ENCODE results near the gene UBA1. TPM values are rescaled to one million over a fixed set of nuclear protein-coding genes. Genes with fewer than 3 reads are reported as not detected.

Gene UBA1
- total and polyA plus RNA-seq, 10 of the 15 experiments (the other 5 are each of a cell fraction or from before 2014, with no cell fraction given): 60.4 to 314 (median 216) TPM

DNA sequence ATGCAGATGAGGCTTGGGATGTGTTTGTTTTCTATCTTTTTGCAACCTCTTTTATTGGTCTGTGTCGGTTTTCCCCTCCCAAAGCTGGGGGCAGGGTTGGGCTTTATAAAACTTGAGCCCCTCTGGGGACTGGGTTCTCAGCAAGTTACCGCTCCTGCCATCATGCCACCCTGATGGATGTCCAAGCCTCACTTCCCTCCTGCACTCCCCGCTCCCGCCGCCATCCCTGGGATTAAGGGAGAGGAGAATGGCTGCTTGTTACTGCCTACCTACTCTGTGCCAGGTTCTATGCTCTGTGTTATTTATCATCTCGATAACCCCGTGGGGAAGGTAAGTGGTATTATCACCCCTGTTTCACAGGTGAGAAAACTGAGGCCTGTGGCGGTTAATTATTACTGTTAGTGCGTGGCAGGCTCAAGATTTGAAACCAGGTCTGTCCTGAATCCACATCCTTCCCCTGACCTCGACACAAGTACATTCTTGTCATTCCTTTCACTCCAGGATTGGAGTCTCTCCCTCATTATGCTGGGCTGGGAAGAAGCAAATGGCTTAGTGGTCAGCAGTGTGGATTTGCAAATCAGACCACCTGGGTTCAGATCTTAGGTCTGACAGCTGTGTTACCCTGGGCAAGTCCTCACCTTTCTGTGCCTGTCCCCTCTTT, 4.5 kb downstream of the UBA1 start (continued):
- TF ChIP-seq YBX1 (IDR thresholded peaks at IDR 0.05) (no peak), POLR2A (IDR thresholded peaks at IDR 0.05; ENCODE audit: low read depth, low read length) (no peak)
- TF ChIP-seq, protein P1, sequence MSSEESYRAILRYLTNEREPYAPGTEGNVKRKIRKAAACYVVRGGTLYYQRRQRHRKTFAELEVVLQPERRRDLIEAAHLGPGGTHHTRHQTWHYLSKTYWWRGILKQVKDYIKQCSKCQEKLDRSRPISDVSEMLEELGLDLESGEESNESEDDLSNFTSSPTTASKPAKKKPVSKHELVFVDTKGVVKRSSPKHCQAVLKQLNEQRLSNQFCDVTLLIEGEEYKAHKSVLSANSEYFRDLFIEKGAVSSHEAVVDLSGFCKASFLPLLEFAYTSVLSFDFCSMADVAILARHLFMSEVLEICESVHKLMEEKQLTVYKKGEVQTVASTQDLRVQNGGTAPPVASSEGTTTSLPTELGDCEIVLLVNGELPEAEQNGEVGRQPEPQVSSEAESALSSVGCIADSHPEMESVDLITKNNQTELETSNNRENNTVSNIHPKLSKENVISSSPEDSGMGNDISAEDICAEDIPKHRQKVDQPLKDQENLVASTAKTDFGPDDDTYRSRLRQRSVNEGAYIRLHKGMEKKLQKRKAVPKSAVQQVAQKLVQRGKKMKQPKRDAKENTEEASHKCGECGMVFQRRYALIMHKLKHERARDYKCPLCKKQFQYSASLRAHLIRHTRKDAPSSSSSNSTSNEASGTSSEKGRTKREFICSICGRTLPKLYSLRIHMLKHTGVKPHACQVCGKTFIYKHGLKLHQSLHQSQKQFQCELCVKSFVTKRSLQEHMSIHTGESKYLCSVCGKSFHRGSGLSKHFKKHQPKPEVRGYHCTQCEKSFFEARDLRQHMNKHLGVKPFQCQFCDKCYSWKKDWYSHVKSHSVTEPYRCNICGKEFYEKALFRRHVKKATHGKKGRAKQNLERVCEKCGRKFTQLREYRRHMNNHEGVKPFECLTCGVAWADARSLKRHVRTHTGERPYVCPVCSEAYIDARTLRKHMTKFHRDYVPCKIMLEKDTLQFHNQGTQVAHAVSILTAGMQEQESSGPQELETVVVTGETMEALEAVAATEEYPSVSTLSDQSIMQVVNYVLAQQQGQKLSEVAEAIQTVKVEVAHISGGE (CRISPR knock-in tag; IDR thresholded peaks at IDR 0.05): no peak

DNA sequence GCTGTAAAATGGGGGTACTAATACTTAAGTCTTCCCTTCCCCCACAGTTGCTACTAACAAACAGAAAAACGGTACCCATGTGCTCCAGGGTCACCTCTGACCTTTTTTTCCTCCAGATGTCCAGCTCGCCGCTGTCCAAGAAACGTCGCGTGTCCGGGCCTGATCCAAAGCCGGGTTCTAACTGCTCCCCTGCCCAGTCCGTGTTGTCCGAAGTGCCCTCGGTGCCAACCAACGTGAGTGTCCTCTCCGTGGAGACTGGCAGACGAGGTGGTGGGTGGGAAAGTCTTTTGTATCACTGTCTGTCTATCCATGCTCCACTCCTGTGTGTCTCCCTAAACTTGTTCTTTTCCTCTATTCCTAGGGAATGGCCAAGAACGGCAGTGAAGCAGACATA, 5.1 kb downstream of the UBA1 start:
- Histone ChIP-seq H3K4me2 (ENCODE audit: control insufficient read depth, insufficient read depth) (no peak overlapping the region), H3K79me2 (ENCODE audit: control insufficient read depth, insufficient read depth, low read length) (peaks cover 44% of the 10 kb centered on the region), H3K27ac (ENCODE audit: control insufficient read depth, insufficient read depth) (no peak overlapping the region), H3K27me3 (replicated peaks in 1 of 2; ENCODE audit: control insufficient read depth in 2 of 2, insufficient read depth in 2 of 2, low read length in 1 of 2) (no peaks in the 10 kb centered on the region), H3K36me3 (ENCODE audit: control insufficient read depth in 2 of 2, insufficient read depth in 2 of 2, low read length in 1 of 2) (peaks cover 36 to 41% of the 10 kb centered on the region in 2 experiments; a peak in 3 of 4 replicates), H3K9ac (ENCODE audit: control insufficient read depth, insufficient read depth, low read length) (no peak overlapping the region), H4K20me1 (ENCODE audit: control insufficient read depth, insufficient read depth) (peaks cover 9% of the 10 kb centered on the region; the same call in 1 of the 2 replicates), H2AFZ (ENCODE audit: control insufficient read depth, low read depth, low read length) (no peak overlapping the region), H3K4me3 (no peak overlapping the region), H3K4me1 (ENCODE audit: control insufficient read depth, insufficient read depth, low read length) (peaks cover 13% of the 10 kb centered on the region), H3K9me3 (replicated peaks; ENCODE audit: control insufficient read depth, insufficient read depth, low read length) (no peaks in the 10 kb centered on the region)
- ATAC-seq (no peak), DNase-seq (ENCODE audit: low read depth, low spot score) (no peak), FAIRE-seq (no peak)
- CTCF ChIA-PET: no interaction called here
- SMC1A ChIA-PET (ENCODE audit: uncharacterized antibody, unreplicated experiment): no interaction called here
- in situ Hi-C loops (cut with MboI): loop anchor here (5.0 to 10.0 kb wide), 2 partner anchors 324 to 456 kb away; partner anchors contain the start of genes ELK1 and UXT
- TF ChIP-seq SP1 (IDR thresholded peaks at IDR 0.05; ENCODE audit: low read depth, low read length) (no peak), PBX3 (IDR thresholded peaks at IDR 0.05; ENCODE audit: insufficient replicate concordance, low read depth, low read length) (no peak), TARDBP (IDR thresholded peaks at IDR 0.05; ENCODE audit: borderline replicate concordance) (no peak), MXI1 (IDR thresholded peaks at IDR 0.05; ENCODE audit: low read depth, low read length) (no peak), PML (IDR thresholded peaks at IDR 0.05; ENCODE audit: low read length) (no peak), PRDM15 (CRISPR knock-in tag; IDR thresholded peaks at IDR 0.05) (no peak), NR2C1 (IDR thresholded peaks at IDR 0.05) (no peak)
- POLR2A ChIA-PET: no interaction called here
- 90% methylated on average over 15 of the region's 15 CpGs for WGBS (ENCODE audit: insufficient coverage, insufficient replicate concordance, low lambda C conversion rate, missing lambda C conversion rate)
- RAD21 ChIA-PET (ENCODE audit: unreplicated experiment): no interaction called here
- BruUV-seq (replicated peaks): no TSS peak
- intact Hi-C loops (cut with micrococcal nuclease; ENCODE audit: unreplicated experiment): no loop called here

Data from GM12878 (cell line).